AG09309 (cell line): Measurements from ENCODE around the gene PACS2.
"Not testable (repeated sequence)": the region's sequence is repeated elsewhere in the genome, so short reads cannot be mapped to it uniquely, and the experiment has no call there.

Experiments used
- DNase-seq: peaks from one replicate; pipeline ENCODE4 v3.0.0-alpha.2; 2010; ENCODE audit warnings: low read depth
- H3K4me3 ChIP-seq: 2 replicates; pipeline ENCODE4 v1.5.1; 2011; ENCODE audit warnings: mild to moderate bottlenecking, low read depth, low read length, moderate library complexity; ENCODE audit not compliant: control insufficient read depth
- TF ChIP-seq, protein P1 (sequence below): IDR thresholded peaks from 2 replicates; pipeline ENCODE4 v1.5.1; 2011; ENCODE audit warnings: mild to moderate bottlenecking, low read depth, low read length, inconsistent platforms; ENCODE audit not compliant: insufficient read depth, control insufficient read depth; ENCODE audit errors: missing control alignments

The PACS2 gene

DNA sequence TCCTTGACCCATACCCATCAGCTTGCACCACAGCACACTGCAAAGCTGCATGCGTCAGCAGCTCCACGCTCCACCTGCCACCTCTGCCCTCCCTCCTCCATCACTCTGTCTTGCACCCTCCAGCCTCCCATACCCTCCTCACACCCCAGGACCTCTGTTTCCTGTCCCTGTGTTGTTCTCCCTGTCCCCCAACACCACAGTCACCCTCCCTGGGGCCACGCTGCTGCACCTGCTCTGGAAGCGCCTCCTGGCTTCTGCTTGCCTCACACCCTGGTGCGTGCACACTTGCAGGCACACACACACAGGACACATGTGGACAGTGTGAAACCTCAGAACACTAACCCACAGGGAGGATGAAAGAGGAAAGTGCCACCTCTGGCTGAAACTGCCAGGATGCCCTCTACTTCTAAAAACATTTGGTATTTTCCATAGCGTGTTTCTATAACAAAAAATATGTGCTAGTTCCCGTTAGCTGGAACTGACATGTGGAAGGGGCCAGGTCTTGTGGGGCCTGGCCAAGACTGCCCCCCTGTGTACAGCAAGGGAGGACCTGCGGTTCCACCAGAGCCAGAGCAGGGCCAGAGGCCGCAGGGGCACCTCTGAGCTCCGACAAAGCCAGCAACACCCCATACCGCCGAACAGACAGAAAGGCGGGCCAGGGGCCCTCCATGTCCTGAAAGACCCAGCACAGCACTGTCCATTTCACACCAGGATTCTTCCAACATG, 23.8 kb upstream of the PACS2 start:
- DNase-seq = no peak
- H3K4me3 ChIP-seq = no peak overlapping the region
- TF ChIP-seq, protein P1, sequence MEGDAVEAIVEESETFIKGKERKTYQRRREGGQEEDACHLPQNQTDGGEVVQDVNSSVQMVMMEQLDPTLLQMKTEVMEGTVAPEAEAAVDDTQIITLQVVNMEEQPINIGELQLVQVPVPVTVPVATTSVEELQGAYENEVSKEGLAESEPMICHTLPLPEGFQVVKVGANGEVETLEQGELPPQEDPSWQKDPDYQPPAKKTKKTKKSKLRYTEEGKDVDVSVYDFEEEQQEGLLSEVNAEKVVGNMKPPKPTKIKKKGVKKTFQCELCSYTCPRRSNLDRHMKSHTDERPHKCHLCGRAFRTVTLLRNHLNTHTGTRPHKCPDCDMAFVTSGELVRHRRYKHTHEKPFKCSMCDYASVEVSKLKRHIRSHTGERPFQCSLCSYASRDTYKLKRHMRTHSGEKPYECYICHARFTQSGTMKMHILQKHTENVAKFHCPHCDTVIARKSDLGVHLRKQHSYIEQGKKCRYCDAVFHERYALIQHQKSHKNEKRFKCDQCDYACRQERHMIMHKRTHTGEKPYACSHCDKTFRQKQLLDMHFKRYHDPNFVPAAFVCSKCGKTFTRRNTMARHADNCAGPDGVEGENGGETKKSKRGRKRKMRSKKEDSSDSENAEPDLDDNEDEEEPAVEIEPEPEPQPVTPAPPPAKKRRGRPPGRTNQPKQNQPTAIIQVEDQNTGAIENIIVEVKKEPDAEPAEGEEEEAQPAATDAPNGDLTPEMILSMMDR = no peak

DNA sequence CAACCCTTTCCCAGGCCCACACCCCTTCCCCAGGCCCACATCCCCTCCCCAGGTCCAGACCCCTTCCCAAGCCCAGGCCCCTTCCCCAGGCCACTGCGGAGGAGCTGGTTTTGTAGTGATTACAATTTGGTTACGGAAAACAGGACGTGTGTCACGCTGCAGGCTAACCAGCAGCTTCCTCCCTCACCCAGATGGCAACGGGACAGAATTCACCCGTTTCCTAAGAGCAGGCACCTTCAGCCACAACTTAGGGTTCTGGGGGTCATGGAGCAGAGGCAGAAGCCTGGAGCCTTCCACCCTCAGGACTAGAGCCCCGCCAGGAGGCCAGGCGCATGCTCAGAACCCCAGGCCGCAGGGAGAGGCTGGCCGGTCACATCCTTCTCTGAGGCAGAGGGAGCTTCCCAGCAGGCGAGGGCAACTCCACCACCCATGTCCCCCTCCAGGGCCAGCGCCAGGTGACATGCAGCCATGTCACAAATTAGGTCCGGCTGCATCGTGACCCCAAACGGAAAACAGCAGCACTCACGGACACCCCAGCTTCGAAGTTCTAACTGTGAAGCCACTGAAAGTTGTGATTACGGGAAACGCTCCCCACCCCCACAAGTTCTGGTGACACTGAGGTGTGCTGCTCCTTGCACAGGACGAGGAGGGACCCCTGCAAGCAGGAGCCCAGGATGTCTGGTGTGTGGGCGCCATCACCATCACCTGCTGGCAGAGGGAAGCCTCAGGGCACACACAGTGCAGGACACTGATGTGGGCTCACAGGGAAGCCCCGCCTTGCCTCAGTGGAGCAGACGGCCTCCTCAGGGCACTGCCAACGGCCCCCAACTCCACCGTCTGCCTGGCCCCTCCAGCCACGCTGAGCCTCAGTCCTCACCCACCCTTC, 21.5 kb upstream of the PACS2 start:
- TF ChIP-seq, protein P1 = no peak
- no peak overlapping the region for H3K4me3 ChIP-seq
- DNase-seq = no peak

DNA sequence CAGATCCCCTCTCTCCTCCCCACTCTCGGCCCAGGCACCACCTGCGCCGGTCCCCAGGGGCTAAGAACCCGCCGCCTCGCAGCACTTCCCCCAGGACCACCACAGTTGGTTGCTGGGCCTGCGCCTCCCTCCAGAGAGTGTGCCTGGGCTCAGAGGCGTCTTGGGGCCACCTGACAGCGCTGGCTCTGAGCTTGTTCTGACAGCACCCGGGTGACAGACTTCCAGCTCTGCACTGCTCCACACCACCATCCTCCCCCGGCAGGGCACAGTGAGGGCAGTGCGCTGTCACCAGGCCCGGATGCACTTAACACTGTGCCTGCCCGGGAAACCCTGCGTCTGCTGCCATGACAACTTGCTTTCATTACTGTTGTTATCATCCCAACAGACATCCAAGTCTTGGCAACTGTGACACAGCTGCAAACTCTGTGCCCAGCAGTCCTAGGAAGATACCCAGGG, 20.4 kb upstream of the PACS2 start:
- TF ChIP-seq, protein P1 = no peak
- DNase-seq = no peak
- H3K4me3 ChIP-seq = no peak overlapping the region

DNA sequence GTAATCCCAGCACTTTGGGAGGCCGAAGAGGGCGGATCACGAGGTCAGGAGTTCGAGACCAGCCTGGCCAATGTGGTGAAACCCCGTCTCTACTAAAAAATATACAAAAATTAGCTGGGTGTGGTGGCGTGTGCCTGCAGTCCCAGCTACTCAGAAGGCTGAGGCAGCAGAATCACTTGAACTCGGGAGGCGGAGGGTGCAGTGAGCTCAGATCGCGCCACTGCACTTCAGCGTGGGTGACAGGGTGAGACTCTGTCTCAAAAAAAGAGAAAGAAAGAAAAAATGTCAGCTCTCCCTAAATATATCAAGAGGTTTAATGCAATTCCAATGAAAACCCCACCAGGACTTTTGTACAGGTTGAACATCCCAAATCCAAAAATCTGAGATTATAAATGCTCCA, 17.2 kb upstream of the PACS2 start:
- not testable (repeated sequence) for DNase-seq, H3K4me3 ChIP-seq

DNA sequence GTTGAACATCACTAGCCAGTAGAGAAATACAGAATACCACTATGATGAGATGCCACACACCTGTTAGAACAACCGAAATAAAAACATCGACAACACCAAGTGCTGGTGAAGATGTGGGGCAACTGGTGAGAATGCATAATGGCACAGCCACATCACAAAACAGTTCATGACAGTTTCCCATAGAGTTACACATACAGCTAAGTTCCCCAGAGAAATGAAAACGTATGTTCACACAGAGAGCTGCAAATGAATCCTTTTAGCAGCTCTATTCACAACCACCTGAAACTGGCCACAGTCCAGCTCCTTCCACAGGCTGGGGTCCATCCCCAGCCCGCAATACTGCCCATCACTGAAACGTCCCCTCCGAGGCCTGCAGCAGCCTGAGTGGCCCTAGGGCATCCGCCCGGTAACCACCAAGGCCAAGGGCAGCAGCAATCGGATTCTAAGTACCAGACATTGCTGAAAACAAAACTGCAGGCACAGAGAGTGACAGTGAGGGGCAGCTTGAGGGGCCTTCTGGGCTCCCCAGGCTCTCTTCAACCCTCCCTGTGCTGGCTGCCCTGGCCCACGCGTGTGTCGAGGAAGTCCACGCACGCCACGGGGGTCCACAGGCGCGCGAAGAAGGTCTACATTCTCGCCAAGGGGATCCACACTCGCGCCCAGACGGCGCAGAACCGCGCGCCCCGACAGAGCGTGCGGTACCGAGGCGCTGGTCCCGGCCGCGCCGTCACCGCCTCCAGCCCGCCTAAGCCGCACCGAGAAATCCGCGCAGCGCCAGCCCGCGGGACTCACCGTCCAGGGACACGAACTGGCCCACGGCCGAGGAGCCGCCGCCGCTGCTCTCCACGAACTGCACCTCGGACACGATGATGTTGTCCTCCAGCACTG, 14.7 kb upstream of the PACS2 start:
- no peak for DNase-seq
- peak overlapping the region; percentile 72 for H3K4me3 ChIP-seq
- TF ChIP-seq, protein P1 = no peak

DNA sequence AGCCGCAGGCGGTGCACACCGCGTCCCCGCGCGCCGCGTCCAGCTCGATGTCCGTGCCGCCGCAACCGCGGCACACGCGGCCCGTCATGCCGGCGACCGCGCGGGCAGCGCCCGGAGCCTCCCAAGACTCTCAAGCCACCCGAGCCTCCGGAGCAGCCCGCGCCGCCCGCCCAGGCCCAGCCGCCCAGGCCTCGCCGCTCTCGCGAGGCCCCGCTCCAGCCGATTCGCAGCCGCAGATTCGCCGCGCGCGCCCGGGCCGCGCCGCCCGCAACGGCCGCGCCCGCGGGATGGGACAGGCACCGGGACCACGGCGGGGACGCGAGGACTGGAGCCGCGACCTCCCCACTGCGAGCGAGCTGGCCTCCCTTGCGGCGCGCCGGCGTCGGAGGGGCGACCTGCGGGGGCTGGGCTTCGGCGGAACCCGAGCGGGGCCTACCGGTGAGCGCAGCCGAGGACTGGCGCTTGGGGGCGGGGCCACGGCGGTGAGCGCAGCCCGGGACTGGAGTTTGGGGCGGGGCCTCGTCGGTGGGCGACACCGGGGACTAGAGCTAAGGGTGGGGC, 13.9 kb upstream of the PACS2 start, which contains the start of gene BRF1:
Gene BRF1 (minus strand): TSS at position 460 of the 561 bp plus-strand sequence. CDS start 372 bp downstream, at position 88.
- peak within 1 kb of the TSS; percentile 72 for H3K4me3 ChIP-seq
- DNase-seq = no peak
- TF ChIP-seq, protein P1 = no peak
